K562 (cell line): ENCODE data around the gene DYSF. TPM values are rescaled to one million over a fixed set of nuclear protein-coding genes. Genes with fewer than 3 reads are reported as not detected.

Experiments used
- ATAC-seq: fragments of 200-7000 bp; cut with Tn5 transposase; 3 replicates; pipeline ENCODE4 v1.9.1; 2020; ENCODE audit warnings: moderate library complexity
- BruUV-seq: library from RNA; stranded (reverse); fragments of 400-500 nt; replicated peaks from 2 replicates; lab custom pipeline; 2021; lab: Mats Ljungman, UMichigan
- CTCF ChIA-PET: fragments of 300-600 bp; formaldehyde crosslinking; extraction: SDS; loops from one replicate; lab custom pipeline; 2021; ENCODE audit warnings: low intra/inter-chr PET ratio; lab: Yijun Ruan, JAX
- POLR2A ChIA-PET: fragments of 300-600, 350-650 bp; sonication (Branson Sonifier 250); formaldehyde crosslinking; extraction: SDS; loops from one replicate; lab custom pipeline; 2021; ENCODE audit warnings: antibody characterized with exemption, inconsistent platforms; lab: Yijun Ruan, JAX
- DNase-seq, 4 experiments: peaks; one replicate each; pipeline versions ENCODE4 v3.0.0 to v3.0.0-alpha.2; 2011 to 2018; ENCODE audit warnings: low spot score in 3 of 4, mixed read lengths in 3 of 4; ENCODE audit errors: extremely low read depth in 1 of 4
- FAIRE-seq: peaks from 2 replicates; lab custom pipeline; 2011; peaks lifted over from hg19 to GRCh38; lab: Jason Lieb, UNC
- H2AFZ ChIP-seq: 2 replicates; pipeline ENCODE4 v1.6.0; 2011; ENCODE audit warnings: low read depth, low read length, control low read depth, inconsistent platforms
- H3K27ac ChIP-seq: fragments of 200-600 bp; 3 replicates; pipeline ENCODE4 v1.8.0; 2011; ENCODE audit warnings: low read depth, mild to moderate bottlenecking, control low read depth, inconsistent platforms, low read length, moderate library complexity, mixed read lengths; ENCODE audit errors: extremely low read depth
- H3K27me3 ChIP-seq, 2 experiments: fragments of 300-600 bp in 1 of 2; 2 replicates in 1 of 2; 3 replicates in 1 of 2; pipeline versions ENCODE4 v1.6.0 to v1.8.0; 2011; ENCODE audit warnings: inconsistent platforms in 2 of 2, low read length in 2 of 2, mild to moderate bottlenecking in 1 of 2, mixed read lengths in 1 of 2, moderate library complexity in 1 of 2; ENCODE audit not compliant: control insufficient read depth in 2 of 2, insufficient read depth in 2 of 2
- H3K36me3 ChIP-seq: fragments of 300-600 bp; 3 replicates; pipeline ENCODE4 v1.8.0; 2011; ENCODE audit warnings: mild to moderate bottlenecking, low read length, inconsistent platforms; ENCODE audit not compliant: control insufficient read depth, insufficient read depth
- H3K4me1 ChIP-seq, 2 experiments: fragments of 200-600 bp in 1 of 2; replicated peaks in 1 of 2; 2 replicates in 1 of 2; 3 replicates in 1 of 2; pipeline versions ENCODE4 v1.5.1 to v1.8.0; 2011; ENCODE audit warnings: inconsistent platforms in 2 of 2, low read length in 2 of 2, mild to moderate bottlenecking in 1 of 2, mixed read lengths in 1 of 2, moderate library complexity in 1 of 2; ENCODE audit not compliant: control insufficient read depth in 2 of 2, insufficient read depth in 2 of 2
- H3K4me2 ChIP-seq: 2 replicates; pipeline ENCODE4 v1.6.1; 2011; ENCODE audit warnings: low read length, control low read depth, inconsistent platforms, mixed read lengths; ENCODE audit not compliant: insufficient read depth
- H3K4me3 ChIP-seq: fragments of 200-600 bp; sonication (generic), shearing (Covaris generic); 2 replicates; pipeline ENCODE4 v1.5.1; 2016; ENCODE audit warnings: control low read depth, inconsistent platforms
- H3K79me2 ChIP-seq: fragments of 200-600 bp; 3 replicates; pipeline ENCODE4 v1.8.0; 2011; ENCODE audit warnings: low read length, inconsistent platforms; ENCODE audit not compliant: control insufficient read depth, insufficient read depth
- H3K9ac ChIP-seq, 2 experiments: 2 replicates each; pipeline versions ENCODE4 v1.6.0 to v1.6.1; 2011; ENCODE audit warnings: low read depth in 2 of 2, low read length in 2 of 2, control low read depth in 1 of 2, inconsistent platforms in 1 of 2, mild to moderate bottlenecking in 1 of 2, mixed read lengths in 1 of 2; ENCODE audit not compliant: insufficient read depth in 1 of 2
- H3K9me1 ChIP-seq: one replicate; pipeline ENCODE4 v1.6.0; 2011; ENCODE audit warnings: inconsistent platforms, mild to moderate bottlenecking, low read length, moderate library complexity; ENCODE audit not compliant: control insufficient read depth, insufficient read depth
- H3K9me3 ChIP-seq: replicated peaks from 2 replicates; pipeline ENCODE4 v1.5.1; 2011; ENCODE audit warnings: low read depth, low read length, inconsistent platforms; ENCODE audit not compliant: control insufficient read depth, insufficient read depth
- H4K20me1 ChIP-seq: replicated peaks from 2 replicates; pipeline ENCODE4 v1.6.1; 2011; ENCODE audit warnings: low read length, inconsistent platforms, mixed read lengths; ENCODE audit not compliant: control insufficient read depth, insufficient read depth
- CREBBP ChIP-seq: IDR thresholded peaks from one replicate; pipeline ENCODE4 v1.6.1; 2012; ENCODE audit warnings: low read depth, mild to moderate bottlenecking, control low read depth, inconsistent platforms, low read length
- CREM ChIP-seq: IDR thresholded peaks from 2 replicates; pipeline ENCODE4 v1.6.1; 2014; ENCODE audit warnings: antibody characterized with exemption, low read depth
- DMBX1 ChIP-seq: fragments of 250-450 bp; sonication (Bioruptor Pico); IDR thresholded peaks from 2 replicates; pipeline ENCODE4 v1.8.0; 2022; ENCODE audit warnings: inconsistent platforms, mild to moderate bottlenecking, moderate library complexity, borderline replicate concordance
- KHSRP ChIP-seq: fragments of 450-650 bp; IDR thresholded peaks from 2 replicates; pipeline ENCODE4 v1.6.1; 2017
- MAFF ChIP-seq: IDR thresholded peaks from 2 replicates; pipeline ENCODE4 v1.6.1; 2012; ENCODE audit warnings: low read length, improper control_type of control experiment
- MAZ ChIP-seq, 2 experiments: fragments of 450-650 bp in 1 of 2; sonication (generic) in 1 of 2; formaldehyde crosslinking; IDR thresholded peaks in 1 of 2; conservative IDR thresholded peaks in 1 of 2; 2 replicates each; pipeline versions ENCODE4 v1.4.0 to v1.5.0; 2020; ENCODE audit warnings: mild to moderate bottlenecking in 1 of 2, missing genetic modification reagents in 1 of 2
- MTA3 ChIP-seq: fragments of 450-650 bp; formaldehyde crosslinking; IDR thresholded peaks from 2 replicates; pipeline ENCODE4 v1.6.1; 2017; ENCODE audit warnings: mild to moderate bottlenecking, borderline replicate concordance
- SIX5 ChIP-seq, 2 experiments: IDR thresholded peaks; 2 replicates each; pipeline ENCODE4 v1.6.1; 2011; ENCODE audit warnings: low read length in 2 of 2, borderline replicate concordance in 1 of 2, low read depth in 1 of 2, mild to moderate bottlenecking in 1 of 2, moderate library complexity in 1 of 2; ENCODE audit not compliant: insufficient read depth in 1 of 2
- XRCC4 ChIP-seq: IDR thresholded peaks from one replicate; pipeline ENCODE4 v1.6.1; 2011; ENCODE audit not compliant: insufficient read depth, insufficient read length; ENCODE audit errors: extremely low read depth
- ZNF12 ChIP-seq: sonication (generic); formaldehyde crosslinking; IDR thresholded peaks from 2 replicates; pipeline ENCODE4 v1.4.0; 2020; ENCODE audit warnings: mild to moderate bottlenecking, missing genetic modification reagents
- ZNF121 ChIP-seq: sonication (generic); formaldehyde crosslinking; conservative IDR thresholded peaks from 2 replicates; pipeline ENCODE4 v1.8.0; 2022; ENCODE audit warnings: missing genetic modification reagents
- ZNF586 ChIP-seq: fragments of 450-650 bp; formaldehyde crosslinking; conservative IDR thresholded peaks from 2 replicates; pipeline ENCODE4 v1.4.0; 2020; ENCODE audit warnings: mild to moderate bottlenecking, moderate library complexity
- ZNF778 ChIP-seq: fragments of 450-650 bp; formaldehyde crosslinking; IDR thresholded peaks from 2 replicates; pipeline ENCODE4 v1.4.0; 2020; ENCODE audit warnings: mild to moderate bottlenecking, moderate library complexity
- WGBS: fragments of 100-300 bp; shearing (Covaris generic); methylation state at CpG from one replicate; pipeline ENCODE4 v1.1.6; 2016; ENCODE audit warnings: low coverage, mixed read lengths; ENCODE audit not compliant: insufficient coverage; ENCODE audit errors: missing lambda C conversion rate; 5-methylcytosine and 5-hydroxymethylcytosine counted together
- in situ Hi-C: fragments of 300-500 bp; cut with MboI; formaldehyde crosslinking; loops from 4 replicates; pipeline ENCODE4 v1.15.0; 2018; ENCODE audit warnings: inconsistent platforms, mixed read lengths
- intact Hi-C: fragments of 100-400 bp; cut with micrococcal nuclease; formaldehyde crosslinking; loops from 2 replicates; pipeline ENCODE4 v1.14.2; 2022
- polyA plus RNA-seq, 8 experiments: library from polyadenylated mRNA; depleted of rRNA in 4 of 8; stranded (reverse) in 5 of 8; unstranded in 3 of 8; fragments of >200 nt; fragmentation: Nextera tagmentation in 2 of 8; fragmentation: Illumina TruSeq in 1 of 8; extraction: Ambion mirVana in 2 of 8; extraction: Trizol in 1 of 8; gene quantifications; 2 replicates each; pipeline versions ENCODE4 v1.2.1 to v1.2.3, GENCODE V29; 2011 to 2014; ENCODE audit warnings: inconsistent platforms in 1 of 8, missing spikeins in 1 of 8
- total RNA-seq, 7 experiments: library from RNA; depleted of rRNA in 6 of 7; stranded (reverse); fragments of >200 nt in 6 of 7; fragmentation: Illumina TruSeq in 2 of 7; extraction: Trizol in 2 of 7; gene quantifications; 2 replicates each; pipeline versions ENCODE4 v1.2.1 to v1.2.3, GENCODE V29; 2011 to 2021; ENCODE audit warnings: low replicate concordance in 1 of 7
- TF ChIP-seq, protein P1 (sequence below), 2 experiments: fragments of 450-650 bp; formaldehyde crosslinking in 1 of 2; IDR thresholded peaks; 2 replicates each; pipeline versions ENCODE4 v1.4.0 to v1.6.1; 2014 to 2020; ENCODE audit warnings: mild to moderate bottlenecking in 2 of 2, borderline replicate concordance in 1 of 2, low read depth in 1 of 2

DYSF gene
- total and polyA plus RNA-seq, 9 of the 15 experiments (the other 6 are each of a cell fraction or from before 2014, with no cell fraction given), result 0.01 to 0.80 (median 0.29) TPM

DNA sequence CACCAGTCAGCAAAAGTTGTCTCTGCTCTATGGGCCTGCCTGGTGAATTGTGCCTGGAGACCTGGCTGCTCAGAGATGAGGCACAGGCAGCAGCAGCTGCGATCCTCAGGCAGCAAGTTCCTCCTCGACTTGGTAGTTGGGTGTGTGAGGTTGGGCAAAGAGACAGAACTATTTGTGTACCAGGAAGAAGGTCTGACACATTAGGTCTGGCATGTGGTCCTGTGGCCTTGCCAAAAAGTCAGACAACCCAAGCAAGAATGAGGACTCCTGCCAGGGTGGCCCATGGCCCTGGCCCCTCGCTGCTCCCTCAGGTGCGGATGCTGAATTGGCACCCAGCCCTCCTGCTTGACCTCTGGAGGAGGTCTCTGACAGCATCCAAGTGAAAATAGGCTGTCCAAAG, 192.7 kb downstream of the DYSF start (continued):
- TF ChIP-seq DMBX1 (CRISPR knock-in tag) (no peak), MAFF (no peak), MTA3 (no peak), KHSRP (no peak), CREM (no peak), MAZ (CRISPR knock-in tag; conservative IDR thresholded peaks at IDR 0.05 in 1 of 2, IDR thresholded peaks at IDR 0.05 in 1 of 2) (no peak), ZNF778 (no peak), ZNF121 (CRISPR knock-in tag) (no peak)

DNA sequence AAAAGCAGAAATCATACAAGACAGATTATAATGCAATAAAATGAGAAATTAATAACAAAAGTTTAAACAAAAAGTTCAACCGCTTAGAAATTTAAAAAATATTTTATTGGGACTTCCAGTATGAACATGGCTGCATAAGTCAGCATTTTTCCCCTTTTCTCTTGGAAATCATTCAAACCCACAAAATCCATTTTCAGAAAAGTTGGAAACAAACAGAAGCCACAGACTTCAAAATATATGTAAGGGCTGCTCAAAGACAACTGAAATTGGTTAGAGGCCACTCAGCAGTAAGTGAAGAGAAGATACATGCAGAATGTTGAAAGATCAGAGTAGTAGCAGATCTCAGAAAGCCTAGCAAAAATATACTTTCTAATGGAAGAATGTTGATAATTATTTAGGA, 194.0 kb downstream of the DYSF start:
- H3K27ac ChIP-seq, result no peak overlapping the region
- H3K36me3 ChIP-seq, result no peaks in the 10 kb centered on the region
- BruUV-seq, result no TSS peak
- 0% methylated on average over 1 of the region's 1 CpG for WGBS
- DNase-seq (no peak), FAIRE-seq (no peak), ATAC-seq (no peak)
- no peak overlapping the region for H2AFZ ChIP-seq
- H3K9me1 ChIP-seq, result no peaks in the 10 kb centered on the region
- H3K9ac ChIP-seq, result no peak overlapping the region
- no peak overlapping the region for H3K4me3 ChIP-seq
- in situ Hi-C loops, result no loop called here
- H3K4me1 ChIP-seq, result no peaks in the 10 kb centered on the region
- H3K9me3 ChIP-seq, result no peaks in the 10 kb centered on the region
- no peaks in the 10 kb centered on the region for H3K79me2 ChIP-seq
- 0 out of 2 replicates have a peak, but pooled peaks cover 2% of the 10 kb centered on the region for H4K20me1 ChIP-seq
- ChIA-PET CTCF (no interaction called here), POLR2A (interaction anchor here (0.9 kb wide), 1 partner anchor 132 kb away, joined by 3 read pairs; no protein-coding TSS in a partner anchor)
- intact Hi-C loops, result no loop called here
- H3K4me2 ChIP-seq, result no peak overlapping the region
- H3K27me3 ChIP-seq, result peaks cover 3 to 32% of the 10 kb centered on the region in 2 experiments; a peak in 4 of 5 replicates
- TF ChIP-seq ZNF12 (CRISPR knock-in tag) (no peak), SIX5 (IDR thresholded peaks at IDR 0.05; ENCODE audit: borderline replicate concordance in 1 of 2, insufficient read depth in 1 of 2, low read depth in 1 of 2, low read length in 2 of 2) (no peak), ZNF586 (CRISPR knock-in tag) (no peak), XRCC4 (no peak), CREBBP (no peak)
- TF ChIP-seq, protein P1, sequence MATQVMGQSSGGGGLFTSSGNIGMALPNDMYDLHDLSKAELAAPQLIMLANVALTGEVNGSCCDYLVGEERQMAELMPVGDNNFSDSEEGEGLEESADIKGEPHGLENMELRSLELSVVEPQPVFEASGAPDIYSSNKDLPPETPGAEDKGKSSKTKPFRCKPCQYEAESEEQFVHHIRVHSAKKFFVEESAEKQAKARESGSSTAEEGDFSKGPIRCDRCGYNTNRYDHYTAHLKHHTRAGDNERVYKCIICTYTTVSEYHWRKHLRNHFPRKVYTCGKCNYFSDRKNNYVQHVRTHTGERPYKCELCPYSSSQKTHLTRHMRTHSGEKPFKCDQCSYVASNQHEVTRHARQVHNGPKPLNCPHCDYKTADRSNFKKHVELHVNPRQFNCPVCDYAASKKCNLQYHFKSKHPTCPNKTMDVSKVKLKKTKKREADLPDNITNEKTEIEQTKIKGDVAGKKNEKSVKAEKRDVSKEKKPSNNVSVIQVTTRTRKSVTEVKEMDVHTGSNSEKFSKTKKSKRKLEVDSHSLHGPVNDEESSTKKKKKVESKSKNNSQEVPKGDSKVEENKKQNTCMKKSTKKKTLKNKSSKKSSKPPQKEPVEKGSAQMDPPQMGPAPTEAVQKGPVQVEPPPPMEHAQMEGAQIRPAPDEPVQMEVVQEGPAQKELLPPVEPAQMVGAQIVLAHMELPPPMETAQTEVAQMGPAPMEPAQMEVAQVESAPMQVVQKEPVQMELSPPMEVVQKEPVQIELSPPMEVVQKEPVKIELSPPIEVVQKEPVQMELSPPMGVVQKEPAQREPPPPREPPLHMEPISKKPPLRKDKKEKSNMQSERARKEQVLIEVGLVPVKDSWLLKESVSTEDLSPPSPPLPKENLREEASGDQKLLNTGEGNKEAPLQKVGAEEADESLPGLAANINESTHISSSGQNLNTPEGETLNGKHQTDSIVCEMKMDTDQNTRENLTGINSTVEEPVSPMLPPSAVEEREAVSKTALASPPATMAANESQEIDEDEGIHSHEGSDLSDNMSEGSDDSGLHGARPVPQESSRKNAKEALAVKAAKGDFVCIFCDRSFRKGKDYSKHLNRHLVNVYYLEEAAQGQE (IDR thresholded peaks at IDR 0.05; ENCODE audit: borderline replicate concordance), result no peak
- TF ChIP-seq, protein P1 (CRISPR knock-in tag; IDR thresholded peaks at IDR 0.05; ENCODE audit: low read depth), result no peak
